Measurements from ENCODE around the gene EXT2.

DNA sequence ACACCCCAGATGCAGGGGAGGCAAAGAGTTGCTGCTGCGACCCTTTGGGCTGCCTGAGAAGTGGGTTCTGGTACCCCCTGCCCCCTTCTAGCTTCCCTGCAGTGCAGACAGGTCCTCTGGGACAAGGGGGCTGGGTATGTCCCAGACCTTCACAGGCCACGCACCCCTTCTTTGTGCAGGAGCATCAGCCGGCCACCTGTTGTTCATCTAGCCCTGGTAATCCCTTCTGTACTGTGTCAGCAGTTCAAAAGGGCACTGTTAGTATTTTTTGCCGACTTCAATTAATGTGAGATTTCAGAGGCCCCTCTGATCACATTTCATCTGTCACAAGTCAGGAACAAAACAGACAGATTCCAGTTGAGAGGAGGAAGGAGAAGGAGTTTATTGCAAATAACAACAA lies 164.6 kb downstream of the EXT2 start:
- no peak for TF ChIP-seq POLR2A (IDR thresholded peaks at IDR 0.05)
- TF ChIP-seq, protein P1, sequence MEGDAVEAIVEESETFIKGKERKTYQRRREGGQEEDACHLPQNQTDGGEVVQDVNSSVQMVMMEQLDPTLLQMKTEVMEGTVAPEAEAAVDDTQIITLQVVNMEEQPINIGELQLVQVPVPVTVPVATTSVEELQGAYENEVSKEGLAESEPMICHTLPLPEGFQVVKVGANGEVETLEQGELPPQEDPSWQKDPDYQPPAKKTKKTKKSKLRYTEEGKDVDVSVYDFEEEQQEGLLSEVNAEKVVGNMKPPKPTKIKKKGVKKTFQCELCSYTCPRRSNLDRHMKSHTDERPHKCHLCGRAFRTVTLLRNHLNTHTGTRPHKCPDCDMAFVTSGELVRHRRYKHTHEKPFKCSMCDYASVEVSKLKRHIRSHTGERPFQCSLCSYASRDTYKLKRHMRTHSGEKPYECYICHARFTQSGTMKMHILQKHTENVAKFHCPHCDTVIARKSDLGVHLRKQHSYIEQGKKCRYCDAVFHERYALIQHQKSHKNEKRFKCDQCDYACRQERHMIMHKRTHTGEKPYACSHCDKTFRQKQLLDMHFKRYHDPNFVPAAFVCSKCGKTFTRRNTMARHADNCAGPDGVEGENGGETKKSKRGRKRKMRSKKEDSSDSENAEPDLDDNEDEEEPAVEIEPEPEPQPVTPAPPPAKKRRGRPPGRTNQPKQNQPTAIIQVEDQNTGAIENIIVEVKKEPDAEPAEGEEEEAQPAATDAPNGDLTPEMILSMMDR (IDR thresholded peaks at IDR 0.05), result no peak
